ENCODE results near the gene HYI.
"Not testable (repeated sequence)": the region's sequence is repeated elsewhere in the genome, so short reads cannot be mapped to it uniquely, and the experiment has no call there.

The HYI gene

DNA sequence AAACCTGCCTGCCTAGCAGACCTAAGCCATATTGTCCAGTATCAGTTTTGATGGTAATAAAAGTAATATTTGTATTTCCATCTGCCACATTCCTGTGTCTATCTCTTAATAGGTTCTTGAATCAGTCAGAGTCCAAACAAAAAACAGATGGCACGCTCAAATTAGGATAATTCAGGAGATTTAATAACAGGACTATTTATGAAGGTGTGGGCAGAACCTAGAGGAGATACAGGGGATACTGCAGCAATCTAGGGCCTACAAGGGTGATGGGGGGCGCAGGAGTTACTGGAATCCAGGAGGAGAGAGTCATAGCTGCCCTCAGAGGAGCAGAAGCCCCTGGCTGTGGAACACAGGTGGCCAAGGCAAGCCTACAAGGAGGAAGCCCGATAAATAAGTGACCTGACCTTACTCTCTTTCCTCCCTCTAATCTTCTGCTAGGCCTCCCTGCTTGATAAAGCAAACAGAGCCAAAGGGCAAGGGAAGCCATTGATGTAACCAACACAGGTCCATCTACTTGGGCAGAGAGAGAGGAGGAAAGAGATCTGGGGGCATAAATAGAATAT, 11.9 kb upstream of the HYI start:
- FAIRE-seq: no peak
- DNase-seq (ENCODE audit: insufficient read length, low spot score): no peak

DNA sequence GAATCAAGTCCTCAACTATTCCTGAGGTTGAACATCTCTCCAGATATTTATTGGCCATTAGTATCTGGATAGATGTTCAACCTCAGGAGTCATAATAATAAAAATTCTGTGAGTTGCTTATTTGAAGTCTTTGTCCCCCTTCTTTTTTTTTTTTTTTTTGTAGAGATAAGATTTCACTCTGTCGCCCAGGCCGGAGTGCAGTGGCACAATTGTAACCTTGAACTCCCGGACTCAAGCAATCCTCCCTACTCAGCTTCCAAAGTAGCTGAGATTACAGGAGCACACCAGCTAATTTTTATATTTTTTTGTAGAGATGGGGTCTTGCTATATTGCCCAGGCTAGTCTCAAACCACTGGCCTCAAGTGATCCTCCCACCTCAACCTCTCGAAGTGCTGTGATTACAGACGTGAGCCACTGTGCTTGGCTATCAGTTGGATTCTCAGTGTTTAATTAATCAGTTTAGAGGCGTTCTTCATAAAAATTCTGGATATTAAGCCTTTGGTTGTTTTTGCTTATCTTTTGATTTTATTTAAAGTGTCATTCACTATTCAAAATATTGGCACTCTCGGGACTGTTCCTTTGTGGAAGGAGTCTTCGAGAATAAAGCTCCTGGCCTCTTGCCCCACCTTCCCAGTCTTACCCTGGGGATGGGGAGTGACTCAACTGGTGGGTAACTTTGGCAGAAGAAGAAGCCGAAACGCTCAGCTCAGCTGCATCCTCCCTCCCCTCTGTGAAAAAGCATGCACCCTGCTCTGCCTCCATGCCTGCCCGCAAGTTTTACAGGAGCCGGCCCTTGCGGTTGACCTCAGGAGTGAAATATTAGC, 11.2 kb upstream of the HYI start:
- no peak for FAIRE-seq
- no peak for DNase-seq (ENCODE audit: insufficient read length, low spot score)

DNA sequence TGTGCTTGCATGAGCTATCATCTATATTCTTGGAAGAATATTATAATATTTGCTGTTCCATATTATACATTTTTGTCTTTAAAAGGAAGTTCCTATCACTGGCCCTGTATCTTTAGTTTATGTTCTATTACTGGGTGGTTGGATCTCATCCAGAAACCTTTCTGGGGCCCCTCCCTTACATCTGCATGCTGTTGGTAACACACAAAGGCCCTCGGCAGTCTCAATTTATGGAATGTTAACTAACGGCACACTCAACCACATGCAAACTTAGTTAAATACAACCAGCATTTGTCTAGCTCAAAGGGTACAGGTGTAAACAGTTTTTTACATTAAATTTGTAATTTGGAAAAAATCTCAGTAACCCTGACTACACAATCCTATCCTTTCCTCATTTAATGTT, 9.7 kb upstream of the HYI start:
- FAIRE-seq (no peak), DNase-seq (ENCODE audit: insufficient read length, low spot score) (no peak)

DNA sequence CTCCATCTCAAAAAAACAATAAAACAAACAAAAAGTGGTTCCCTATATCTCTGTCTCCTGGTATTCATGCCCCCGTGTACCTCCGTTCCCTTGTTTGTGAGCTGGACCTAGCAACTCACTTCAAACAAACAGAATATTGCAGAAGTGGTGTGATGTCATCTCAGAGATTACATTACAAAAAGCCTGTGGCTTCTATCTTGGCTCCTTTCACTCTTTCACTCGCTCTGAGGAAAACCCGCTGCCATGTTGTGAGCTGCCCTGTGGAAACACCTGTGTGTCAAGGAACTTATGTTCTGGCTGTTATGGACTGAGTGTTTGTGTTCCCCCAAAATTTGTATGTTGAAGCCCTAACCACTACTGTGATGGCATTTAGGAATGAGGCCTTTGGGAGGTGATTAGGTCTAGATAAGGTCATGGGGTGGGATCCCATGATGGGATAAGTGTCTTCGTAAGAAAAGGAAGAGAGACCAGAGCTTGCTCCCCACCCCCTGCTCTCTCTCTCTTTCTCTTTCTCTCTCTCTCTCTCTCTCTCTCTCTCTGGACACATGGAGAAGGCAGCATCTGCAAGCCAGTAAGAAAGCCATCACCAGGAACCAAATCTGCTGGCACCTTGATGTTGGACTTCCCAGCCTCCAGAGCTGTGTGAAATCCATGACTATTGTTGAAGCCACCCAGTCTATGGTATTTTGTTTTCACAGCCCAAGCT, 7.4 kb upstream of the HYI start:
- DNase-seq (ENCODE audit: insufficient read length, low spot score) (no peak), FAIRE-seq (no peak)

DNA sequence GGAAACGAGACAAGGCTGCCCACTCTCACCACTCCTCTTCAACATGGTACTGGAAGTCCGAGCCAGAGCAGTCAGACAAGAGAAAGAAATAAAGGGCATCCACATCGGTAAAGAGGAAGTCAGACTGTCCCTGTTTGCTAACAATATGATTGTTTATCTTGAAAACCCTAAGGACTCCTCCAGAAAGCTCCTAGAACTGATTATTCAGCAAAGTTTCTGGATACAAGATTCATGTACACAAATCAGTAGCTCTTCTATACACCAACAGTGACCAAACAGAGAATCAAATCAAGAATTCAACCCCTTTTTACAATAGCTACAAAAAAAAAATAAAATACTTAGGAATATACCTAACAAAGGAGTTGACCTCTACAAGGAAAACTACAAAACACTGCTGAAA, 4.6 kb upstream of the HYI start:
- DNase-seq (ENCODE audit: insufficient read length, low spot score): not testable (repeated sequence)

DNA sequence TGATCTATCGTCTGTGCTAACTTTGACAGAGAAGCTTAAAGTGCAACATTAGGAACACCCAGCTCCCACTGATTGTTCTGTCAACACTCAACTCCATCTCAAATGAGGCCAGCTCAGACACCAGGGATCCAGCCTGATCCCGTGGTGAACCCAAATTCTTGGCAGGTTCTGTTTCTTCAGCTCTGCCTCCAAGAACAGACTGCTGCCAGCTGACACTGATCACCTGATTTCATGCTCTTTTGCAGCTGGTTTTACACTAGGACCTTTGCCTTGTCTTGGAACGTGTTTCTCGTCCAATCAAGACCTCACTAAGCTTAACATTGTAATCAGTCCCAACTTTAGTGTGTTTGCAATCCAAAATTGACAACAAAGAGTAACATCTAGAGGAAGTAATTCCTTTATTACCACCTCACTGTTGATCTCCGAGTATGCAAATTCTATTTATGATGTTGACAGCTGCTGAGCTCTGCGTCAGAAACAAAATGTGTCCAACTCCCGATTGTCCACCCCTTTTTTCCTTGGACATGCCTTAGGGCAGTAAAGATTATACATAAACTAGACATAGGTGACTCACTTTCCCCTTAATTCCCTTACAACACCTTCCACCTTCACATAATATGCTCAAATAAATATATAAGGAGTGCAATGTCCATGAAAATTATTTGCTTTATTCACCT, 1.6 kb upstream of the HYI start:
- no peak for FAIRE-seq
- DNase-seq (ENCODE audit: insufficient read length, low spot score): no peak

More for the DNA sequence above, 4.6 kb upstream of the HYI start:
- not testable (repeated sequence) for FAIRE-seq

DNA sequence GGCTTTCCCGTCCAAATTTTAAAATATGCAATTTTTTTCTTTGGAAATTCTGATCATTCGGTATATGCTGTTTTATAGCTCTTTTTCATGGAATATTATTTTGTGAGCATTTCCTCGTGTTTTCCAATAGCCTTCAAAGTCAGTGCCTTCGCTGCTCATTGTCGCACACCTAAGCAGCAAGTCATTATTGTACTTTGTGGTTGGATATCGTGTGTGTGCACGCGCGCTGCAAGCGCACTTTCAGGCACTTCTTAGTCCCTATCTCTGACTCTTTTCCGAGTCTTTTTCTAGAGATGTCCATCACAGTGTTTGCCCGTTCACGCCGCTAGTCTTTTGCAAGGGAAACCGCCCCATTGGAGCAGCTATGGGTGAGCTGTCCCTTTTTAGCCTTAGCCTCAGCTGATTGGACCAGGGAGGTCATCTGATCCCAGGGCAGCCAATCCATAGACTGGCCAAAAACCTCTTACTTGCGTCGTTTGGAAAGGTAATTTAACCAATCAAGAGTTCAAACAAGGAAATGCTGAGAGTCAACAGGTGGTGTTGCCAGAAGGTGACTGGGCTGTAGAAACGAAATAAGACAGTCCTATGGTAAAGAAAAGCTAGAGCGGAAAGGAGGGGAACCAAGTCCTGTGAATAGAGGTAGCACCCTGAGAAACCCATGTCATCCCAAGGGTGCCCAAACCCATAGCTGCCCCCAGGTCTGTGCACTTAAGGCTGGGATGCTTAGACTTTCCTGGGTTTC, 710 bp upstream of the HYI start:
- DNase-seq (ENCODE audit: insufficient read length, low spot score) (peak; percentile 86), FAIRE-seq (no peak)

DNA sequence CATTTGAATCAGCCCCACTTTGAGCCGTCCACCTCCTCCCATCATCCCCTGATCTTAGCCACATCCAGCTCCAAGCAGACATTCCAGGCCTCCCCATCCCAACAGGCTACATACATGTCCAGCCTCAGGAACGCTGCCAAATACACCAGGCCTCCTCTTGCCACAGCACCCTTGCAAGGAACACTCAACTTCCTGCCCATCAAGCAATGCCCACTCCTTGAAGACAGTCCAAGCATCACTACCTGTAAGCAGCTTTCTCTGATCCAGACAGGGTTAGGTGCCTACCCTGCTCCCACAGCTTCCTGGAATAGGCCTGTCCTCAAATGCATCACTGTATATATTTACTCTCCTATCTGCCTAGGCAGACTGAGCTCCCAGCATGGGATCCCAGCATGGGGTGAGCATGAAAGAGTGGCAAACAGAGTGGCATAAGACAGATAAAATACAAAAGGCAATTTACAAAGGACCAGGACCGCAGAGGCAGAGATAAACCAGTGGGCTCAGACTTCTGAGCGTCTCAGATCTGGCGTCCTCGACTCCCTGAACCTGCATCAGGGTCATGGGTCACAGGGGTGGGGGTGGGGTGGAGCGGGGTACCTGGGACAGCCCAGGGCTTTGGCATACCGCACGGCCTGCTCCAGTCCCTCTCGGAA, 816 bp downstream of the HYI start:
- no peak for DNase-seq (ENCODE audit: insufficient read length, low spot score)

DNA sequence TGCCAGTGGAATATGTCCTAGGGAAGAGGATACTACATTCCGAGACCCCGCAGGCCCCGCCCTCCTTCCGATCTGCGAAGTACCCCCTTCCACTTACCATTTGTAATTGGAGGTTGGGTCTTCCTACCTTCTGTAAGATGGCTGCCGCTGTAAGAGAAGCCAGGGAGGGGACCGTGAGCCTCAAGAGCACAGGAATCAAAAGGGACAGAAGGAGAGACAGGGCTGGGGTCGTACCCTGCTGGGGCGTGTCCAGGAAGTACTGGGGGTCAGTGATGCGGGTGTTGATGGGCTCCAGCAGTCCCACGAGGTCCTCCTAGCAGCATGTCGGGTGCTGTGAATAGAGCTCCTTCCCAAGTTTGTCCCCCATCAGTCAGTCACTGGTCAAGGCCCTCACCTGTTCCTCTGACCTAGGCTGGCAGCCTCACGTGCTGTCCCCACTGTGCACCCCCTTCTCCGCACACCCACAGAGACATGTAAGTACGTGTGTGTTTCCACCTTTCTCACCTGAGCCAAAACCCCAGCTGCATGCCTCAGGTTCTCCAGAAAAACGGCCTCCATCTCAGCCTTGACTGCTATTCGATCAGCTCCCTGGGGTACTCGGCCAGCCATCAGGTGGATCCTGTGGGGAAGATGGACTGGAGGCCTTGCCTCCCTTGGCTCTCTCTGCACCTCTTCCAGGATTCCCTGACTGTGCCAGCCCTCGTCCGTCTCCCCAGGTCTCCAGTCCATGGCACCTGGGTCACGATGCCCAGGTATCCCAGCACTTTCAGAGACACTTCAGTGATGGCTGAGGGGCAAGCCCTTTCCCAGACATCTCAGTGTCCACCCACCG, 1.8 kb downstream of the HYI start:
- DNase-seq (ENCODE audit: insufficient read length, low spot score) (no peak), FAIRE-seq (no peak)

More for the DNA sequence above, 816 bp downstream of the HYI start:
- no peak for FAIRE-seq

DNA sequence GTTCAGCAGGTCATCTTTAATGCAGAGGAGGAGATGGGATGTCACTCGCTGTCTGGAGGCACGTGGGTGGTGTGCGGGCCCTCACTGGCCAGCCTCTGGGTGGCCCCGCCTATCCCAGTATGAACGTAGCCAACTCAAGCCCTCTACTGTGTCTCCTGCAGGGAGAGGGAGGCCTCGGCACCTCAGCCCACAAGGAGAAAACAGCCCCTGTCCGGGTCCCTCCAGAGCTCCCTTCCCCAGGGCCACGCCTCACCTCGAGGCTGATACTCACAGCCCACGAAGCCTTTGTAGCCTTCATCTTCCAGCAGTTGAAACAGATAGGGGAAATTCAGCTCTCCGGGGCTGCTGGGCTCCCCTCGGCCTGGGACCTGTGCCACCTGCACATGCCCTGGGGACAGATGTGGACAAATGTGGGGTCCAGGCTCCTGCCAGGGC, 2.6 kb downstream of the HYI start:
- DNase-seq (ENCODE audit: insufficient read length, low spot score): no peak
- no peak for FAIRE-seq

DNA sequence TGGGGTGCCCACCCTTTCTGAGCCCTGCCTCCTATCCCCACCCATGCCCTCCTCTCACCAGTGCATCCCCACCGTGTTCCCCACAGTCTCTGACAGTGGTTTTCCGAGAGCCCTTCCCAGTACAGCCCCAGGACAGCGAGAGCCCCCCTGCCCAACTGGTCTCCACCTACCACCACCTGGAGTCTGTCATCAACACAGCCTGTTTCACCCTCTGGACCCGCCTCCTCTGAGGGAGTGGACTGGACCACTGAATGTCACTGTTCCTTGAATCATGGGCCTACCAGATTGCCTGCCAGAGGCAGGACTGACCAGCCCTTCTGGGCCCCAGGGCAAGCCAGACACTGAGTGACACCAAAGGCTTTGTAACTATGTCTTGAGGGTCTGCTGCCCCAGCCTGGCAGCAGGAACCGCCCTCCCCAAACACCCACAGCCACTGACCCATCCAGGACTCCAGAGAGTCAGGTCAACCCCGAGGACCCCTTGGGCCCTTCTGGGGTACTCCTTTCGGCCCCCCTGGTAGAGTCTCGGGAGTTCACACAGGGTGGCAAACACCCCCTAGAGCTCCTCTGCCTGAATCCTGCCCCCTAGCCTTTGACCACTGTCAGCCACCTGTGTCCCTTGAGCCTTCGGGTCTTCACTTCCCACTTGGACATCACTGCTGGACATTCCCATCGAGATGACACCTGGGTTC, 3.3 kb downstream of the HYI start:
- DNase-seq (ENCODE audit: insufficient read length, low spot score) (no peak), FAIRE-seq (no peak)

DNA sequence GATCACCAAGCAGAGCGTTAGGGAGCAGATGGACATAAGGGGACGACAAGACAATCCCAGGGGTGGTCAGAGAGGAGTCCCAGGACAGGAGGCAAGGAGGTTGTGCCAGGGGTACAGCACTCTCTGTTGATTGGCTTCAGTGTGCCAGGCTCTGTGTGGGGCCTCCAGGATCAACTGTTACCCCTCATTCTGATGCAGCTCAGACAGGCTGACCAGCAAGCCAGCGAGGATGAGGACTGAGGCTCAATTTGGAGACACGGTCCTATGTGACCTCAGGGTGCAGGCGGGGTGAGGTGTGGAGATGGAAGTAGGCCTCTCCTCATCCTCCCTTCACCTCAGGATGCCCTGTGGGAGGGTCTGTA, 4.0 kb downstream of the HYI start:
- DNase-seq (ENCODE audit: insufficient read length, low spot score) (no peak), FAIRE-seq (no peak)

DNA sequence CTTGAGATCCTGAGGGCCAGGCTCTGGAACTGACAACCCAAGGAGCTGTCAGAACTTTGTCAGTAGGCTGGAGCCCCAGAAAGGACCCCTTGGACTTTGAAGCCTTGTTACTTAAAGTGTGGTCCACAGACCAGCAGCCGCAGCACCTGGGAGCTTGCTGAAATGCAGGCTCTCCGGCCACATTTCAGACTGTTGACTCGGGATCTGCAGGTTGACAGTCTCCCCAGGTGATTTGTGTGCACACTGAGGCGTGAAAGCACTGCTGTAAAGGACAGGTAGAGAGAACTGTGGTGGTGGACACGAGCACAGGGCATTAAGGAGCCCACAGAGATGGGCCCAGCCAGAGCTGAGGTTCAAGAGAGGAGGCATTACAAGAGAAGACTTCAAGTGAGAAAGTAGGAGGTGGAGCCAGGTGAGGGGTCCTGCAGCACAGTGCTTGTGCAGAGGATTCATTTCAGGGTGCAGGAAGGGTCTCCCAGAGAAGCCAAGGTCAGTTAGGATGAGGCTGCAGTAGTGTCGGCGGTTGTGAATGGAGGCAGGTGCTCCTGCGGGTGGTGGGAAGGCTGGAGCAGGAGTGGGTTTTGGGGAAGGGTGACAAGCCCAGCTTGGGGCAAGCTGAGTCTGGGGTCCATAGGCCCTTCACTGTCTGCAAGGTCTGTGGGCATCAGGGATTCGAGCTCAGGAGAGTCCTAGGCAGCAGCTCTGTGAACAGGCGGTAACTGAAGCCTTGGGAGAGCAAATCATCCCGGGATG, 4.6 kb downstream of the HYI start:
- FAIRE-seq: no peak
- no peak for DNase-seq (ENCODE audit: insufficient read length, low spot score)

DNA sequence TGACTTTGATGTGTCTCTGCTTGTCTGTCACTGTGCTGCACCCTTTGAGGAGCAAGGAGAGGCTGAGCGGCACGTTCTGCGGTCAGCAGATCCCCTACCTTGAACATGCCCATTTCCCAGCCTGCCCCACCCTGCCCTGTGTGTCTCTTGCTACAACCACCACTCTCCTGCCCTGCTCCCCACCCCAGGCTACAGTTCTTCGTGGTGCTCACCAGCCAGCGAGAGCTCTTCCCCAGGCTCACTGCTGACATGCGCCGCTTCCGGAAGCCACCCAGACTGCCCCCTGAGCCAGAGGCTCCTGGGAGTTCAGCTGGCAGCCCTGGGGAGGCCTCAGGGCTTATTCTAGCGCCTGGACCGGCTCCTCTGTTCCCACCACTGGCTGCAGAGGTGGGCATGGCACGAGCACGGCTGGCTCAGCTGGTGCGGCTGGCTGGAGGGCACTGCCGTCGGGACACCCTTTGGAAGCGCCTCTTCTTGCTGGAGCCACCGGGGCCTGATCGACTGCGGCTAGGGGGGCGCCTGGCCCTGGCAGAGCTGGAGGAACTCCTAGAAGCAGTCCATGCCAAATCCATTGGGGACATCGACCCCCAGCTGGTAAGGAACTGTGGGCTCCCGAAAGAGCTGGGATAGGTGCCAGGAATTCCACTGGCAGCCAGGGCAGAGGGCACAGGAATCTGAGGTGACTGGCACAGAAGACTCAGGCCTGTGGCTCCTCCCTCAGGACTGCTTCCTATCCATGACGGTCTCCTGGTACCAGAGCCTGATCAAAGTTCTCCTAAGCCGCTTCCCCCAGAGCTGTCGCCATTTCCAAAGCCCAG, 5.6 kb downstream of the HYI start:
- FAIRE-seq (no peak), DNase-seq (ENCODE audit: insufficient read length, low spot score) (no peak)

DNA sequence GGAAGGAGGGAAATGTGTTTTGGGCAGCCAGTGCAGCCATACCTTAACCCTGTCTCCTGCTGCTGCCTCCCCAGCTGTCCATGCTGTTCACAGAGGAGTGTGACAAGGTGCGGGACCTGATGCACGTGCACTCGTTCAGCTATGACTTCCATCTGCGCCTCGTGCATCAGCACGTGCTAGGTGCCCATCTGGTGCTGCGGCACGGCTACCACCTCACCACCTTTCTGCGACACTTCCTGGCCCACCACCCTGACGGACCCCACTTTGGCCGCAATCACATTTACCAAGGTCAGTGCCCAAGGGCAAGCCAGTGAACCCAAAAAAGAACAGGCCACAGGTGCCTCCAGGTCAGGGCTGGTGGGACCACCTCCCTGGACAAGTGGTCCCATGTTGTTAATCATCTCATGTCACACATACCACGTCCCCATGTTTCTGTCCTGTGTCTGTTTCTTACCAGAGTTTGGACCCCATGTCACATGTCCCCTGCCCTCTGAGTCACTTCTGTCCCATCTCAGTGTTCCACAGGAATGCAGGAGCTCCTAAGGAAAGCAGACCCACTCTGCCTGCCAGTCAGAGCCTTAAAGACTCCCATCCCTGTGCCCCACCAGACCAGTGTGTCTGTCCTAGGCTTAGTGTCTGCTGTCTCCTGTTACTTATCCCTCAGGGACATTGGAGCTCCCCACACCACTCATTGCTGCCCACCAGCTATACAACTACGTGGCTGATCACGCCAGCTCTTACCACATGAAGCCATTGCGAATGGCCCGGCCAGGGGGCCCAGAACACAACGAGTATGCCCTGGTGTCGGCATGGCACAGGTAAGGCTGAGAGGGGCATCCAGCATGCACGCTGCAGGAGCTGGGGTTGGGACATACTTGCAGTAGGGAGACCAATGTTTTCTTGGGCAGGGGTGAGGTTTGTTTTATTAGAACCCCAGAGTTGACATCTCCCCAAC, 6.6 kb downstream of the HYI start:
- DNase-seq (ENCODE audit: insufficient read length, low spot score) (no peak), FAIRE-seq (no peak)

DNA sequence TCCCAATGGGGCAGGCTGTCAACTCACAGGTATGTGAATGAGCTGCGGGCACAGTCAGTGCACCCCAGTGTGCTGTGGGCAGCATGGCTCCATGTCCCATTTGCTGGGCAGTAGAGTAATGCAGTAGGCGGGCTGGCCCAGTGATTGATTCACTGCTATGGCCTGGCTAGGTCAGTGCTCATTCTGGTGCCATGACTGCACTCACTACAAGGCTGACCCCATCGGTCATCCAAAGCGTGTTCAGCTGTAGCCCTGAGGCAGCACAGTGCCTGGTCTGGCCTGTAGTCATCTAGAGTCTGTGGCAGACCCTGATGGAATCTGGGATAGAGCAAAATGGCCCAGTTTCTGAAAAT, 7.4 kb downstream of the HYI start:
- DNase-seq (ENCODE audit: insufficient read length, low spot score) (no peak), FAIRE-seq (no peak)
